PC-3 (cell line): ENCODE results near the gene EPB41L1. TPM values are rescaled to one million over a fixed set of nuclear protein-coding genes. Genes with fewer than 3 reads are reported as not detected.

Experiments
- ATAC-seq: fragments of 200-7000 bp; cut with Tn5 transposase; 2 replicates; pipeline ENCODE4 v1.9.1; 2020; ENCODE audit warnings: mild to moderate bottlenecking, moderate library complexity
- BruUV-seq: library from RNA; stranded (reverse); fragments of 400-500 nt; replicated peaks from 2 replicates; lab custom pipeline; 2021; lab: Mats Ljungman, UMichigan
- CTCF ChIA-PET: fragments of 300-600 bp; sonication (Branson Sonifier 250); formaldehyde crosslinking; loops from one replicate; lab custom pipeline; 2022; ENCODE audit warnings: antibody characterized with exemption; lab: Charles Lee
- POLR2A ChIA-PET: fragments of 300-600 bp; sonication (Branson Sonifier 250); formaldehyde crosslinking; loops from one replicate; lab custom pipeline; 2022; ENCODE audit warnings: antibody characterized with exemption; ENCODE audit not compliant: unreplicated experiment; lab: Charles Lee
- DNase-seq: peaks from one replicate; pipeline ENCODE4 v3.0.0-alpha.2; 2015
- H2AFZ ChIP-seq: fragments of 300-600 bp; sonication (generic); 2 replicates; pipeline ENCODE4 v1.6.0; 2016; ENCODE audit warnings: antibody characterized with exemption, low read length
- H3F3A ChIP-seq: fragments of 300-600 bp; sonication (generic); one replicate; pipeline ENCODE4 v1.6.0; 2017; ENCODE audit warnings: antibody characterized with exemption, low read length, control low read depth, mild to moderate bottlenecking; ENCODE audit not compliant: unreplicated experiment
- H3K27ac ChIP-seq: fragments of 300-600 bp; sonication (generic); 2 replicates; pipeline ENCODE4 v1.5.1; 2016; ENCODE audit warnings: mild to moderate bottlenecking, low read length
- H3K27me3 ChIP-seq: fragments of 300-600 bp; sonication (generic); 2 replicates; pipeline ENCODE4 v1.6.1; 2016; ENCODE audit warnings: low read length, mixed read lengths
- H3K36me3 ChIP-seq: fragments of 300-600 bp; sonication (generic); 2 replicates; pipeline ENCODE4 v1.6.1; 2016; ENCODE audit warnings: low read depth, mixed run types, low read length, mixed read lengths
- H3K4me1 ChIP-seq: fragments of 300-600 bp; sonication (generic); 2 replicates; pipeline ENCODE4 v1.5.1; 2016; ENCODE audit warnings: low read length; ENCODE audit not compliant: insufficient read depth
- H3K4me2 ChIP-seq: fragments of 300-600 bp; sonication (generic); 2 replicates; pipeline ENCODE4 v1.6.0; 2016; ENCODE audit warnings: low read length
- H3K4me3 ChIP-seq: fragments of 300-600 bp; sonication (generic); 2 replicates; pipeline ENCODE4 v1.5.1; 2016; ENCODE audit warnings: mild to moderate bottlenecking, low read length, mixed read lengths
- H3K79me2 ChIP-seq: fragments of 300-600 bp; sonication (generic); 2 replicates; pipeline ENCODE4 v1.6.1; 2017; ENCODE audit warnings: low read length, mixed read lengths
- H3K9ac ChIP-seq: fragments of 300-600 bp; sonication (generic); 2 replicates; pipeline ENCODE4 v1.6.0; 2016; ENCODE audit warnings: mild to moderate bottlenecking, low read length
- H3K9me2 ChIP-seq: fragments of 300-600 bp; sonication (generic); replicated peaks from 2 replicates; pipeline ENCODE4 v1.6.1; 2016; ENCODE audit warnings: mixed run types, low read length, mixed read lengths
- H3K9me3 ChIP-seq: fragments of 300-600 bp; sonication (generic); 2 replicates; pipeline ENCODE4 v1.6.1; 2016; ENCODE audit warnings: low read length, mixed read lengths
- H4K20me1 ChIP-seq: fragments of 300-600 bp; sonication (generic); 2 replicates; pipeline ENCODE4 v1.6.1; 2016; ENCODE audit warnings: low read length, mixed read lengths
- CTCF ChIP-seq: fragments of 300-600 bp; sonication (generic); conservative IDR thresholded peaks from 2 replicates; pipeline ENCODE4 v1.5.1; 2017; ENCODE audit warnings: antibody characterized with exemption, low read depth, mild to moderate bottlenecking, low read length
- EZH2 ChIP-seq: fragments of 300-600 bp; sonication (generic); IDR thresholded peaks from one replicate; pipeline ENCODE4 v1.6.1; 2017; ENCODE audit warnings: antibody characterized with exemption, mild to moderate bottlenecking, low read length; ENCODE audit not compliant: unreplicated experiment
- EZH2phosphoT487 ChIP-seq: fragments of 300-600 bp; sonication (generic); IDR thresholded peaks from 2 replicates; pipeline ENCODE4 v1.6.1; 2018; ENCODE audit warnings: mild to moderate bottlenecking, antibody characterized with exemption, low read length, borderline replicate concordance
- intact Hi-C: fragments of 100-400 bp; cut with micrococcal nuclease; formaldehyde crosslinking; loops from 2 replicates; pipeline ENCODE4 v1.9.0; 2023
- total RNA-seq: library from RNA; depleted of rRNA; stranded (reverse); fragments of >200 nt; gene quantifications from 2 replicates; pipeline ENCODE4 v1.2.3, GENCODE V29; 2014

EPB41L1 gene
- total RNA-seq, 1 experiment from 2014 or later, result 48.2 TPM

GRCh38 chr20:36240076-36240475, 85.5 kb downstream of the EPB41L1 start:
- H3K4me2 ChIP-seq, result no peak overlapping the region
- H3K9ac ChIP-seq, result no peak overlapping the region
- CTCF ChIA-PET, result no interaction called here
- no peak overlapping the region for H2AFZ ChIP-seq
- DNase-seq, result no peak
- ATAC-seq, result no peak
- TF ChIP-seq EZH2, result no peak
- TF ChIP-seq CTCF, result no peak
- TF ChIP-seq EZH2phosphoT487, result no peak
- H3K4me1 ChIP-seq, result peaks cover 21% of the 10 kb centered on the region
- H4K20me1 ChIP-seq, result no peaks in the 10 kb centered on the region
- peaks cover 35% of the 10 kb centered on the region for H3K36me3 ChIP-seq
- BruUV-seq, result no TSS peak
- no peaks in the 10 kb centered on the region for H3K27me3 ChIP-seq
- no peaks in the 10 kb centered on the region for H3K9me2 ChIP-seq
- no peak overlapping the region for H3K27ac ChIP-seq
- POLR2A ChIA-PET, result no interaction called here
- intact Hi-C loops, result no loop called here
- H3K9me3 ChIP-seq, result no peaks in the 10 kb centered on the region
- no peak overlapping the region for H3K4me3 ChIP-seq
- peaks cover 71% of the 10 kb centered on the region for H3K79me2 ChIP-seq
- no peaks in the 10 kb centered on the region for H3F3A ChIP-seq

- no peak overlapping the region for H3K4me3 ChIP-seq
- no peak overlapping the region for H3K27ac ChIP-seq
- CTCF ChIA-PET, result no interaction called here
- POLR2A ChIA-PET, result no interaction called here
- no peaks in the 10 kb centered on the region for H3K27me3 ChIP-seq
- H3K4me2 ChIP-seq, result no peak overlapping the region
- H3F3A ChIP-seq, result no peaks in the 10 kb centered on the region
- H2AFZ ChIP-seq, result no peak overlapping the region
- DNase-seq (no peak), ATAC-seq (no peak)
- TF ChIP-seq EZH2 (no peak), CTCF (no peak), EZH2phosphoT487 (no peak)
- no peaks in the 10 kb centered on the region for H3K9me2 ChIP-seq
- H3K79me2 ChIP-seq, result peaks cover 63% of the 10 kb centered on the region
- H4K20me1 ChIP-seq, result no peaks in the 10 kb centered on the region
- peaks cover 16% of the 10 kb centered on the region for H3K4me1 ChIP-seq
- intact Hi-C loops, result no loop called here
- H3K9ac ChIP-seq, result no peak overlapping the region
- BruUV-seq, result no TSS peak
- no peaks in the 10 kb centered on the region for H3K9me3 ChIP-seq
- H3K36me3 ChIP-seq, result peaks cover 50% of the 10 kb centered on the region
Observed at GRCh38 chr20:36241678-36242077, 87.1 kb downstream of the EPB41L1 start.

- H3K9ac ChIP-seq, result no peak overlapping the region
- ATAC-seq (no peak), DNase-seq (no peak)
- H3K9me2 ChIP-seq, result no peaks in the 10 kb centered on the region
- H3F3A ChIP-seq, result no peaks in the 10 kb centered on the region
- ChIA-PET POLR2A (no interaction called here), CTCF (no interaction called here)
- intact Hi-C loops, result no loop called here
- H3K79me2 ChIP-seq, result peaks cover 43% of the 10 kb centered on the region
- H3K9me3 ChIP-seq, result no peaks in the 10 kb centered on the region
- peaks cover 64% of the 10 kb centered on the region for H3K36me3 ChIP-seq
- no peaks in the 10 kb centered on the region for H4K20me1 ChIP-seq
- H2AFZ ChIP-seq, result no peak overlapping the region
- no peak overlapping the region for H3K4me3 ChIP-seq
- BruUV-seq, result no TSS peak
- H3K4me1 ChIP-seq, result 0 out of 2 replicates have a peak, but pooled peaks cover 4% of the 10 kb centered on the region
- no peaks in the 10 kb centered on the region for H3K27me3 ChIP-seq
- H3K27ac ChIP-seq, result no peak overlapping the region
- H3K4me2 ChIP-seq, result no peak overlapping the region
- TF ChIP-seq EZH2, result no peak
- no peak for TF ChIP-seq EZH2phosphoT487
- TF ChIP-seq CTCF, result no peak
Observed at GRCh38 chr20:36243726-36244125, 89.2 kb downstream of the EPB41L1 start.
